ENCODE results near the gene C17orf107.

The C17orf107 gene

GRCh38 chr17:4872786-4873185, 26.6 kb upstream of the C17orf107 start:
- no peak for DNase-seq (ENCODE audit: extremely low read depth in 1 of 2, low read depth in 1 of 2)

- no peak for DNase-seq (ENCODE audit: extremely low read depth in 1 of 2, low read depth in 1 of 2)
Measured at GRCh38 chr17:4877089-4877488, 22.2 kb upstream of the C17orf107 start.

- no peak for DNase-seq (ENCODE audit: extremely low read depth in 1 of 2, low read depth in 1 of 2)
Measured at GRCh38 chr17:4879601-4880000, 19.7 kb upstream of the C17orf107 start.

GRCh38 chr17:4880857-4881256, 18.5 kb upstream of the C17orf107 start:
- DNase-seq (ENCODE audit: extremely low read depth in 1 of 2, low read depth in 1 of 2) = no peak

- DNase-seq (ENCODE audit: extremely low read depth in 1 of 2, low read depth in 1 of 2) = peak in 1 of 2 donors; percentile 60
Measured at GRCh38 chr17:4881761-4882555, 17.4 kb upstream of the C17orf107 start.

- DNase-seq (ENCODE audit: extremely low read depth in 1 of 2, low read depth in 1 of 2) = no peak
Measured at GRCh38 chr17:4884489-4884888, 14.8 kb upstream of the C17orf107 start.

- DNase-seq (ENCODE audit: extremely low read depth in 1 of 2, low read depth in 1 of 2) = no peak
Measured at GRCh38 chr17:4886830-4887229, 12.5 kb upstream of the C17orf107 start.

- DNase-seq (ENCODE audit: extremely low read depth in 1 of 2, low read depth in 1 of 2) = no peak
Measured at GRCh38 chr17:4887581-4887980, 11.8 kb upstream of the C17orf107 start.

GRCh38 chr17:4891411-4892410, 7.6 kb upstream of the C17orf107 start:
- no peak for DNase-seq (ENCODE audit: extremely low read depth in 1 of 2, low read depth in 1 of 2)

- DNase-seq (ENCODE audit: extremely low read depth in 1 of 2, low read depth in 1 of 2) = no peak
Measured at GRCh38 chr17:4892499-4893221, 6.7 kb upstream of the C17orf107 start.

- no peak for DNase-seq (ENCODE audit: extremely low read depth in 1 of 2, low read depth in 1 of 2)
Measured at GRCh38 chr17:4893272-4893671, 6.1 kb upstream of the C17orf107 start.

GRCh38 chr17:4893721-4894560, 5.4 kb upstream of the C17orf107 start:
- DNase-seq (ENCODE audit: extremely low read depth in 1 of 2, low read depth in 1 of 2) = no peak

- no peak for DNase-seq (ENCODE audit: extremely low read depth in 1 of 2, low read depth in 1 of 2)
Measured at GRCh38 chr17:4895121-4895520, 4.2 kb upstream of the C17orf107 start.

- DNase-seq (ENCODE audit: extremely low read depth in 1 of 2, low read depth in 1 of 2) = no peak
Measured at GRCh38 chr17:4895657-4896331, 3.5 kb upstream of the C17orf107 start.

- no peak for DNase-seq (ENCODE audit: extremely low read depth in 1 of 2, low read depth in 1 of 2)
Measured at GRCh38 chr17:4896332-4897197, 2.8 kb upstream of the C17orf107 start.

- no peak for DNase-seq (ENCODE audit: extremely low read depth in 1 of 2, low read depth in 1 of 2)
Measured at GRCh38 chr17:4897198-4897687, 2.1 kb upstream of the C17orf107 start.

- no peak for DNase-seq (ENCODE audit: extremely low read depth in 1 of 2, low read depth in 1 of 2)
Measured at GRCh38 chr17:4897785-4898184, 1.6 kb upstream of the C17orf107 start.

GRCh38 chr17:4898351-4898750, 985 bp upstream of the C17orf107 start:
- DNase-seq (ENCODE audit: extremely low read depth in 1 of 2, low read depth in 1 of 2) = no peak

All from activated CD8-positive, alpha-beta memory T cell treated with anti-CD3 and anti-CD28 coated beads for 1 hour (primary cell).